GM10266 (cell line): ENCODE results near the gene GALNT14.

ENCODE experiments used
- DNase-seq: peaks from one replicate; pipeline ENCODE4 v3.0.0; 2012; ENCODE audit errors: extremely low spot score
- TF ChIP-seq, protein P1 (sequence below): IDR thresholded peaks from 2 replicates; pipeline ENCODE4 v1.5.1; 2012; ENCODE audit warnings: mild to moderate bottlenecking, low read depth; ENCODE audit not compliant: control insufficient read depth, insufficient read depth; ENCODE audit errors: missing control alignments

The GALNT14 gene

GRCh38 chr2:30894498-30895119 lies 243.6 kb downstream of the GALNT14 start:
- TF ChIP-seq, protein P1, sequence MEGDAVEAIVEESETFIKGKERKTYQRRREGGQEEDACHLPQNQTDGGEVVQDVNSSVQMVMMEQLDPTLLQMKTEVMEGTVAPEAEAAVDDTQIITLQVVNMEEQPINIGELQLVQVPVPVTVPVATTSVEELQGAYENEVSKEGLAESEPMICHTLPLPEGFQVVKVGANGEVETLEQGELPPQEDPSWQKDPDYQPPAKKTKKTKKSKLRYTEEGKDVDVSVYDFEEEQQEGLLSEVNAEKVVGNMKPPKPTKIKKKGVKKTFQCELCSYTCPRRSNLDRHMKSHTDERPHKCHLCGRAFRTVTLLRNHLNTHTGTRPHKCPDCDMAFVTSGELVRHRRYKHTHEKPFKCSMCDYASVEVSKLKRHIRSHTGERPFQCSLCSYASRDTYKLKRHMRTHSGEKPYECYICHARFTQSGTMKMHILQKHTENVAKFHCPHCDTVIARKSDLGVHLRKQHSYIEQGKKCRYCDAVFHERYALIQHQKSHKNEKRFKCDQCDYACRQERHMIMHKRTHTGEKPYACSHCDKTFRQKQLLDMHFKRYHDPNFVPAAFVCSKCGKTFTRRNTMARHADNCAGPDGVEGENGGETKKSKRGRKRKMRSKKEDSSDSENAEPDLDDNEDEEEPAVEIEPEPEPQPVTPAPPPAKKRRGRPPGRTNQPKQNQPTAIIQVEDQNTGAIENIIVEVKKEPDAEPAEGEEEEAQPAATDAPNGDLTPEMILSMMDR = no peak
- no peak for DNase-seq

DNA sequence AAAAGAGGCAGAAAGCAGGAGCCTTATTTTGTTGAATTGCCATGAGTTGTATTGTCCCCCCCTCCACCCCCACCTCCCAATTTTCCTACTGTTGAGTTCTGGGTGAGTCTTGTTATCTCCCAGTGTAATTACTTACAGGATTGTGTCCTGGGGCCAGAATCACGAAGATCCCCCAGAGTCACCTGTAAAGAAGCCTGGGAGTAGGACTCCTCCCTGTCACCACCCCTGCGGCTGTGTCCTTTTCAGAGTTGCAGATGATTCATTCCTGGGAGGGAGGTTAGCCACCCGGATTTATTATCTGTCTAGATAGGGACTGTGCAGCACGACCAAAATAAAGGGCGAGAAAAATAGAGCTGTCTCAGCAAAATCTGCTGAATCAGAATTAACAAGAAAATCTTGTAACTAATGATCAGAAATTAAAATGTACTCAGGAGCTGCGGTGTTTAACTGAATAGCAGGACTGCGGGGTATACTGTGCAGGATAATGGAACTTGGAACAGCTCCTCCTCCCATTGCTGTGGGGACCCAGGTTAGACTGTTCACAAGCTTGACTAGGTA lies 249.3 kb downstream of the GALNT14 start:
- TF ChIP-seq, protein P1 = no peak
- no peak for DNase-seq

GRCh38 chr2:30886080-30886479 lies 252.2 kb downstream of the GALNT14 start:
- no peak for DNase-seq

DNA sequence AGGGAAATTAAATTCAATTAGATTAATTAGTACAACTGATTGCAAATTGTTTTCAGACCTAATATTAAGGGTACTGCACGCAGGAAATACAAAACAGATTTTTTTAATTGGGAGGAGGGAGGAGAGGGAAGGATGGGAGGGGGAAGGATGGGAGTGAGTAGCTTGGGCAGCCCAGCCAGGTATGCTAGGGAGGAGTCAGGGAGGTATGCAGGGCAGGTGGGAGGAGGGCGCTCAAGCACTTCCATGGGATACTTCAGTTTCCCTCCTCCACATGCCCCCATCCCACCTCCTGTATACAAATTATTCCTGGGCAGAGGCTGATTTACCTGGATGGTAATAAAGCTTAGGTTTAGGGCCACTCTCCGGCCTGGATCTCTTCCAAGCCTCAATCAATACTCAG lies 254.4 kb downstream of the GALNT14 start:
- no peak for DNase-seq
- TF ChIP-seq, protein P1 = no peak

More at GRCh38 chr2:30886080-30886479, 252.2 kb downstream of the GALNT14 start:
- TF ChIP-seq, protein P1 = no peak

DNA sequence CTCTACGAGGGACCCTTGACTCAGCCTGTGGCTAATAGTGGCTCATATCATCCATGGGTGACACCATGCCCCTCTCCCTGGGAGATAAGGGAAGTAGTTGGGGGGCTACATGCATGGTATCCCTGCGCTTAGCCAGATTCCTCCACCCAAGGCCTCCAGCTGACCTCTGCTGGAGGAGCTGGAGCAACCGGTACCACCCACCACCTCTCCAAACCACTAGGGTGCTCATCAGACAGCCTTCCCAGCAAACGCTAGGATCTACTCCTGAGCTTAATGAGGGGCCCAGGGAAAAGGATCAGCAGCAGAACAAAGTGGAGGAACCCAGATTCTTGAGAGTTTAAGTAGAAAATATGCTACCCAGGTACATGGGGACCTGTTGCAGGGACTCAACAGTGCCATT lies 255.1 kb downstream of the GALNT14 start:
- TF ChIP-seq, protein P1 = no peak
- no peak for DNase-seq

- TF ChIP-seq, protein P1 = no peak
- no peak for DNase-seq
These were observed 257.7 kb downstream of the GALNT14 start for GRCh38 chr2:30880516-30880915.

DNA sequence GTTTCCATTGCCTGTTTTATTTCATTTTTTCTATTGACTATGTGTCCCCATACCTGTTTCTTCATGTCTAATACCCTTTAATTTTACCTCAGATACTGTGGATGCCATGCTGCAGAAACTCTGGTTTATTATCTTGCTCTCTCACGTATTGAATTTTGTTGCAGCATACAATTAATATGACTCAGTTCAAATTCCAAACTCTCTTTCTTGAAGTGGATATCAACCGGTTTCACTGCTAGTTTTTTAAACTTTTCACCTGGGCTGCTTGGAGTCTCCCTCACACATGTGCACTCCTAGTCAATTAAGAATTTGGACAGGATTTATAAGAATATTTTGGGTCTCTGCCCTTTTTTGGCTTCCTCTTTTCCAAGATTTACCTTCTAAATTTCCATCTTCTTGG lies 260.4 kb downstream of the GALNT14 start:
- DNase-seq = no peak
- TF ChIP-seq, protein P1 = no peak
